HUES48 (cell line): Measurements from ENCODE around the gene FRS3.
"Not testable (repeated sequence)": the region's sequence is repeated elsewhere in the genome, so short reads cannot be mapped to it uniquely, and the experiment has no call there.

Experiments
- H3K27ac ChIP-seq: one replicate; pipeline ENCODE4 v1.7.0; 2013; ENCODE audit warnings: low read depth, low read length, inconsistent platforms
- H3K27me3 ChIP-seq: 2 replicates; pipeline ENCODE4 v1.6.1; 2013; ENCODE audit warnings: mild to moderate bottlenecking, low read length; ENCODE audit not compliant: control insufficient read depth, insufficient read depth
- H3K36me3 ChIP-seq: 2 replicates; pipeline ENCODE4 v1.6.1; 2013; ENCODE audit warnings: low read length; ENCODE audit not compliant: control insufficient read depth, insufficient read depth
- H3K4me1 ChIP-seq: 2 replicates; pipeline ENCODE4 v1.6.1; 2013; ENCODE audit warnings: mild to moderate bottlenecking, low read length; ENCODE audit not compliant: control insufficient read depth, insufficient read depth
- H3K4me3 ChIP-seq: 2 replicates; pipeline ENCODE4 v1.5.1; 2013; ENCODE audit warnings: mild to moderate bottlenecking, low read depth, low read length
- H3K9ac ChIP-seq: 2 replicates; pipeline ENCODE4 v1.6.1; 2013; ENCODE audit warnings: mild to moderate bottlenecking, low read depth, low read length, moderate library complexity
- H3K9me3 ChIP-seq: 2 replicates; pipeline ENCODE4 v1.6.1; 2013; ENCODE audit warnings: low read length; ENCODE audit not compliant: control insufficient read depth, insufficient read depth

Gene FRS3

GRCh38 chr6:41813956-41814355 is 34.3 kb upstream of the FRS3 start:
- Histone ChIP-seq H3K27ac (no peak overlapping the region), H3K9ac (no peak overlapping the region), H3K9me3 (no peaks in the 10 kb centered on the region), H3K4me3 (no peak overlapping the region), H3K36me3 (no peaks in the 10 kb centered on the region), H3K4me1 (no peaks in the 10 kb centered on the region), H3K27me3 (no peaks in the 10 kb centered on the region)

GRCh38 chr6:41813469-41813868 is 33.8 kb upstream of the FRS3 start:
- no peaks in the 10 kb centered on the region for H3K36me3 ChIP-seq
- no peaks in the 10 kb centered on the region for H3K9me3 ChIP-seq
- no peak overlapping the region for H3K4me3 ChIP-seq
- H3K27ac ChIP-seq, result no peak overlapping the region
- H3K27me3 ChIP-seq, result no peaks in the 10 kb centered on the region
- H3K4me1 ChIP-seq, result no peaks in the 10 kb centered on the region
- no peak overlapping the region for H3K9ac ChIP-seq

- H3K27me3 ChIP-seq, H3K36me3 ChIP-seq, H3K9ac ChIP-seq, H3K4me1 ChIP-seq, H3K27ac ChIP-seq, H3K9me3 ChIP-seq, H3K4me3 ChIP-seq: not testable (repeated sequence)
Measured at GRCh38 chr6:41811946-41812345, 32.2 kb upstream of the FRS3 start.

- no peaks in the 10 kb centered on the region for H3K27me3 ChIP-seq
- peaks cover 5% of the 10 kb centered on the region; the same call in 1 of the 2 replicates for H3K36me3 ChIP-seq
- no peak overlapping the region for H3K27ac ChIP-seq
- no peak overlapping the region for H3K9ac ChIP-seq
- no peaks in the 10 kb centered on the region for H3K4me1 ChIP-seq
- no peaks in the 10 kb centered on the region for H3K9me3 ChIP-seq
- no peak overlapping the region for H3K4me3 ChIP-seq
Measured at GRCh38 chr6:41811095-41811494, 31.4 kb upstream of the FRS3 start.

- Histone ChIP-seq H3K9me3 (no peaks in the 10 kb centered on the region), H3K4me1 (no peaks in the 10 kb centered on the region), H3K27me3 (no peaks in the 10 kb centered on the region), H3K36me3 (peaks cover 19% of the 10 kb centered on the region), H3K27ac (no peak overlapping the region), H3K4me3 (no peak overlapping the region), H3K9ac (no peak overlapping the region)
Measured at GRCh38 chr6:41805830-41806774, 26.4 kb upstream of the FRS3 start.

- Histone ChIP-seq H3K9me3 (no peaks in the 10 kb centered on the region), H3K27ac (no peak overlapping the region), H3K4me3 (no peak overlapping the region), H3K4me1 (no peaks in the 10 kb centered on the region), H3K36me3 (peaks cover 41% of the 10 kb centered on the region), H3K9ac (no peak overlapping the region), H3K27me3 (no peaks in the 10 kb centered on the region)
Measured at GRCh38 chr6:41801380-41801779, 21.7 kb upstream of the FRS3 start.

DNA sequence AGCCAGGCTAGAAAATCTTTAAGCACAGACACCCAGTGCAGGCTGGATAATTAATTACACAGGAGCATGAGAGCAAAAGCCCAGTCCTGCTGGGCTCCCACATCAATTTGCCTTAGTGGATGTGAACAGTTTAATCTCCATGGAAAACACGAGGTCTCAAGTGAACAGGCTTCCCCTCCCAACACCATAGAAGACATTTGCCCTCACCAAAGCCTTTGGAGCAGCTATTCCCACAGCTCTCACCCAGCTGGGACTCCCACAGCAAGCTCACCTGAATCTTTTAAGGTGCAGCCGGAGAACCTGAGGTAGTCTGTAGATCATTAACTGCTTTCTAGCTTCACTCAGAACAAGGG is 19.8 kb upstream of the FRS3 start:
- Histone ChIP-seq H3K4me1 (no peaks in the 10 kb centered on the region), H3K27ac (no peak overlapping the region), H3K9ac (no peak overlapping the region), H3K36me3 (peaks cover 45% of the 10 kb centered on the region), H3K4me3 (no peak overlapping the region), H3K9me3 (no peaks in the 10 kb centered on the region), H3K27me3 (no peaks in the 10 kb centered on the region)

DNA sequence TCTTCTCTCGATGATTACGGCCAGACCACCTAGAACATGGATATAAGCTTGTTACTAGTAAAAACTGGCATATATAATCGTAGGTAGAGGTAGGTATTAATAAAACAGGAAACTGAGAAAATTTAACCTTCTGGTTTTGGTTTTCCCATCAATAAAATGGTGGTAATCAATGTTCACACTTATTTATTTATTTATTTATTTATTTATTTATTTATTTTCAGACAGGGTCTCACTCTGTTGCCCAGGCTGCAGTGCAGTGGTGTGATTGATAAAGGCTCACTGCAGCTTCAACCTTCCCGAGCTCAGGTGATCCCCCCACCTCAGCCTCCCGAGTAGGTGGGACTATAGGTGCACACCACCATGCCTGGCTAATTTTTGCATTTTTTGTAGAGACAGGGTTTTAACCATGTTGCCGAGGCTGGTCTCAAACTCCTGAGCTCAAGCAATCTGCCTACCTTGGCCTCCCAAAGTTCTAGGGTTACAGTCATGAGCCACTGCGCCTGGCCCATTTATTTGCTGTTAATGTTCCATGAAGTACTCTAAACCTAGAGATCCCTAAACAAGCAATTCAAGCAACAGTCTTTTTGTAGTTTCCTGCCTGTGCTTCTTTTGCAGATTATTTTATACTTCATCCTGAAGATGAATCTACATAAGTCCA is 19.3 kb upstream of the FRS3 start:
- H3K27ac ChIP-seq, result no peak overlapping the region
- H3K36me3 ChIP-seq, result peaks cover 49% of the 10 kb centered on the region

GRCh38 chr6:41796474-41796873 is 16.8 kb upstream of the FRS3 start:
- no peaks in the 10 kb centered on the region for H3K27me3 ChIP-seq
- H3K4me1 ChIP-seq, result no peaks in the 10 kb centered on the region
- no peaks in the 10 kb centered on the region for H3K9me3 ChIP-seq
- no peak overlapping the region for H3K27ac ChIP-seq
- H3K9ac ChIP-seq, result no peak overlapping the region
- peaks cover 61% of the 10 kb centered on the region for H3K36me3 ChIP-seq
- H3K4me3 ChIP-seq, result no peak overlapping the region

More for the DNA sequence above, 19.3 kb upstream of the FRS3 start:
- Histone ChIP-seq H3K4me1 (no peaks in the 10 kb centered on the region), H3K9me3 (no peaks in the 10 kb centered on the region), H3K4me3 (no peak overlapping the region), H3K27me3 (no peaks in the 10 kb centered on the region), H3K9ac (no peak overlapping the region)

DNA sequence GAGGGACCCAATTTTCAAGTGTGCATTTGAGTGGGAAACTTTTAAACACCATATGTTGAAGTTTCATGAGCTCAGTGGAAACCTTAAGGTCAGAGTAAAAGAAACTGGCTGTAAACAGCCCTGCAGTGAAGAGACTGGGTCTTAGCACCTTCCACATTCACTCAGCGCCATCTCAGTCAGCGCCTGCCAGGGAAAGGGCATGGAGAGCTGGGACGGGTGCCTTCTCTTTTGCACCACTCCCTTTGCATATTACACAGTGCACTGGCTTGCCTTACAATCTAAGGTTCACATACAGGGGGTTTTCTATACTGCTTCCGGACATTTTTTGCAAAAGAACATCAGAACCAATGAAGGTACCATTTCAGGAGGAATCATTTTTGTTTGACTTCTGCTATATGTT is 12.3 kb upstream of the FRS3 start:
- Histone ChIP-seq H3K4me3 (no peak overlapping the region), H3K27ac (no peak overlapping the region), H3K27me3 (no peaks in the 10 kb centered on the region), H3K9me3 (no peaks in the 10 kb centered on the region; the same call in 1 of the 2 replicates), H3K36me3 (peaks cover 62% of the 10 kb centered on the region), H3K9ac (no peak overlapping the region), H3K4me1 (no peaks in the 10 kb centered on the region)

GRCh38 chr6:41791305-41791704 is 11.6 kb upstream of the FRS3 start:
- Histone ChIP-seq H3K4me1 (no peaks in the 10 kb centered on the region), H3K4me3 (no peak overlapping the region), H3K9ac (no peak overlapping the region), H3K27ac (no peak overlapping the region), H3K27me3 (no peaks in the 10 kb centered on the region), H3K36me3 (peaks cover 58% of the 10 kb centered on the region), H3K9me3 (no peaks in the 10 kb centered on the region; the same call in 1 of the 2 replicates)
